ENCODE results near the gene LRRC47.

LRRC47 gene

DNA sequence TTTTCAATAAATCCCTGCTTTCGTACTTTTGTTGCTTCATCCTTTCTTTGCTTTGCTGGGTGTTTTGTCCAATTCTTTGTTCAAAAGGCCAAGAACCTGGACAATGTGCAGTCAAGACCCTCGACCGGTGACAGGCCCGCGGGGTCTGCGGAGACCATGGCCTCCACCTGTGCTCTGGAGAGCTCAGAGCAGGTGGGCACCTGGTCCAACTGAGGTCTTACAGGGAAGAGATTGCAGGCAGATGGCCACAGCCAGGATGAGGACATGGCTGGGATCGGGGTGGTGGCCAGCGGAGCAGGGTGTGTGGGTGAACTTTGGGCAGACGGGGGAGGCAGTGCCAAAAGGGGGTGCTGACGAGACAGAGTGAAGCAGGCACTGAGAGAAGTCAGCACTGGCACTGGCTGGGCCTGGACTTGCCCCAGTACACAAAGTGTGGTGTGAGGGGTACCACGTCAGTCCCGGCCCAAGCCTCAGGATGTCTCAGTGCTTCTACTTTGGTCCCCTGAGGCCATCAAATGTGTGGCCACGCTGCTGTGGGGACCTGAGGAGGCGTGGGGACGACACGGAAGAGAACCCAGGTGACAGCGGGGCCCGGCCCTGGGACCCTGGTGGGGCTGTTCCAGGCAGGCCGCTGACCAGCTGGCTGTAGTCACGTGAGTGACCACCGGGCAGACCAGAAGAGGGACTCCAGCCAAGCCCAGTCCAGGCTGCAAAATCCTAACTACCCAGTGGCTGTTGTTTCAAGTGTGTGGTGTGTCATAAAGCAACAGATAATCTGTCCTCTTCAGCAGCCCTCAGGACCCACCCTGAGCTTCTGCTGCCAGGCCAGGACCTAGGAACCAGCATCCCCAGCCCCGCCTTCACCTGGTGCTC, 54.5 kb downstream of the LRRC47 start:
- no peaks in the 10 kb centered on the region for H3K36me3 ChIP-seq (replicated peaks; ENCODE audit: low read depth, low read length)

DNA sequence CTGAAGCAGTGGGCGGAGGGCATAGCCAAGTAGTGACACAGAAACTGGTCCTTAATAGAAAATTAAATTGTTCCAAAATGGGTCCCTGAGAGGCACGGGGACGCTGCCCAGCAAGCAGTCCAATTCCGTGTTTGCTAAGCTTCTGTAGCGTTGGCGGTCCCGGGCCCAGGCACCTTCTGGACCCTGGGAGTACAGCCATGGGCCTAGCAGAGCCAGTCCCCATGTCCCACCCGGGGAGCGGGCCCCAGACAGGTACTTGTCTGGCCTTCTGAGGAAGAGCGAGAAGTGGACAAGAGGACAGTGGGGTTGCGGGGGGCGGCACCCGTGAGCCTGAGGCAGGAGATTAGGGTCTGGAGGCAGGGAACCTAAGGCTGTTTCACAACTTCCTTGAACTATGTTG, 55.5 kb downstream of the LRRC47 start:
- H3K4me1 ChIP-seq (ENCODE audit: low read length) = 0 out of 2 replicates have a peak, but pooled peaks cover 4% of the 10 kb centered on the region
- no peak overlapping the region for H3K4me3 ChIP-seq (ENCODE audit: low read length)
- no peaks in the 10 kb centered on the region for H3K27me3 ChIP-seq (ENCODE audit: low read depth, low read length)
- H3K36me3 ChIP-seq (replicated peaks; ENCODE audit: low read depth, low read length) = no peaks in the 10 kb centered on the region
- H3K9me3 ChIP-seq (ENCODE audit: insufficient read depth, low read length) = no peaks in the 10 kb centered on the region
- no peaks in the 10 kb centered on the region for H3K79me2 ChIP-seq (ENCODE audit: low read length)
- TF ChIP-seq EZH2phosphoT487 (IDR thresholded peaks at IDR 0.05; ENCODE audit: low read depth) = no peak
- TF ChIP-seq, protein P1, sequence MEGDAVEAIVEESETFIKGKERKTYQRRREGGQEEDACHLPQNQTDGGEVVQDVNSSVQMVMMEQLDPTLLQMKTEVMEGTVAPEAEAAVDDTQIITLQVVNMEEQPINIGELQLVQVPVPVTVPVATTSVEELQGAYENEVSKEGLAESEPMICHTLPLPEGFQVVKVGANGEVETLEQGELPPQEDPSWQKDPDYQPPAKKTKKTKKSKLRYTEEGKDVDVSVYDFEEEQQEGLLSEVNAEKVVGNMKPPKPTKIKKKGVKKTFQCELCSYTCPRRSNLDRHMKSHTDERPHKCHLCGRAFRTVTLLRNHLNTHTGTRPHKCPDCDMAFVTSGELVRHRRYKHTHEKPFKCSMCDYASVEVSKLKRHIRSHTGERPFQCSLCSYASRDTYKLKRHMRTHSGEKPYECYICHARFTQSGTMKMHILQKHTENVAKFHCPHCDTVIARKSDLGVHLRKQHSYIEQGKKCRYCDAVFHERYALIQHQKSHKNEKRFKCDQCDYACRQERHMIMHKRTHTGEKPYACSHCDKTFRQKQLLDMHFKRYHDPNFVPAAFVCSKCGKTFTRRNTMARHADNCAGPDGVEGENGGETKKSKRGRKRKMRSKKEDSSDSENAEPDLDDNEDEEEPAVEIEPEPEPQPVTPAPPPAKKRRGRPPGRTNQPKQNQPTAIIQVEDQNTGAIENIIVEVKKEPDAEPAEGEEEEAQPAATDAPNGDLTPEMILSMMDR (IDR thresholded peaks at IDR 0.05; ENCODE audit: low read depth, low read length) = no peak
- H3K27ac ChIP-seq (ENCODE audit: low read length) = no peak overlapping the region
- H3K4me2 ChIP-seq (ENCODE audit: low read length) = no peak overlapping the region
- 0 out of 2 replicates have a peak, but pooled peaks cover 3% of the 10 kb centered on the region for H4K20me1 ChIP-seq (ENCODE audit: insufficient read depth, low read length)
- no peak overlapping the region for H2AFZ ChIP-seq (ENCODE audit: low read depth, low read length)
- H3K9ac ChIP-seq (ENCODE audit: low read length) = no peak overlapping the region

More for the DNA sequence above, 54.5 kb downstream of the LRRC47 start:
- Histone ChIP-seq H3K4me1 (ENCODE audit: low read length) (peaks cover 9% of the 10 kb centered on the region; the same call in 1 of the 2 replicates), H3K4me3 (ENCODE audit: low read length) (no peak overlapping the region), H3K4me2 (ENCODE audit: low read length) (no peak overlapping the region), H3K9me3 (ENCODE audit: insufficient read depth, low read length) (no peaks in the 10 kb centered on the region), H3K27me3 (ENCODE audit: low read depth, low read length) (no peaks in the 10 kb centered on the region), H3K27ac (ENCODE audit: low read length) (no peak overlapping the region), H3K79me2 (ENCODE audit: low read length) (no peaks in the 10 kb centered on the region), H3K9ac (ENCODE audit: low read length) (no peak overlapping the region), H4K20me1 (ENCODE audit: insufficient read depth, low read length) (0 out of 2 replicates have a peak, but pooled peaks cover 3% of the 10 kb centered on the region), H2AFZ (ENCODE audit: low read depth, low read length) (no peak overlapping the region)
- TF ChIP-seq EZH2phosphoT487 (IDR thresholded peaks at IDR 0.05; ENCODE audit: low read depth) = no peak
- TF ChIP-seq, protein P1 (IDR thresholded peaks at IDR 0.05; ENCODE audit: low read depth, low read length) = no peak

DNA sequence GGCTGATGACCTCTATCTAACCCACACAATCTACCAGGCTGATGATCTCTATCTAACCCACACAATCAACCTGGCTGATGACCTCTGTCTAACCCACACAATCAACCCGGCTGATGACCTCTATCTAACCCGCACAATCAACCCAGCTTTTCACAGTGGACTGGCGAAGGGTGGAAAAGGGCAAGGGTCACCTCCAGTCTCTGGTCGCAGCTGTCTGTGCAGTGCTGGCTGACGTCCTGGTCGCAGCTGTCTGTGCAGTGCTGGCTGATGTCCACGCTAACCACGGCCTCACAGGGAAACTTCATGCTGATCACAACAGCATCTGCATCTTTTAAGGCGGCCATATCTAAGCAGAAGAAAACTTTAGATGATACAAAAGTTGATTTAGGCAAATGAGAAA, 56.3 kb downstream of the LRRC47 start:
- TF ChIP-seq, protein P1 (IDR thresholded peaks at IDR 0.05; ENCODE audit: low read depth, low read length) = no peak
- TF ChIP-seq EZH2phosphoT487 (IDR thresholded peaks at IDR 0.05; ENCODE audit: low read depth) = no peak
- H3K27me3 ChIP-seq (ENCODE audit: low read depth, low read length) = no peaks in the 10 kb centered on the region
- H3K79me2 ChIP-seq (ENCODE audit: low read length) = no peaks in the 10 kb centered on the region
- 0 out of 2 replicates have a peak, but pooled peaks cover 3% of the 10 kb centered on the region for H4K20me1 ChIP-seq (ENCODE audit: insufficient read depth, low read length)
- H3K4me2 ChIP-seq (ENCODE audit: low read length) = no peak overlapping the region
- no peak overlapping the region for H3K27ac ChIP-seq (ENCODE audit: low read length)
- no peak overlapping the region for H3K9ac ChIP-seq (ENCODE audit: low read length)
- no peaks in the 10 kb centered on the region for H3K9me3 ChIP-seq (ENCODE audit: insufficient read depth, low read length)
- H3K4me1 ChIP-seq (ENCODE audit: low read length) = peaks cover 6% of the 10 kb centered on the region
- no peaks in the 10 kb centered on the region for H3K36me3 ChIP-seq (replicated peaks; ENCODE audit: low read depth, low read length)
- no peak overlapping the region for H3K4me3 ChIP-seq (ENCODE audit: low read length)
- H2AFZ ChIP-seq (ENCODE audit: low read depth, low read length) = no peak overlapping the region

DNA sequence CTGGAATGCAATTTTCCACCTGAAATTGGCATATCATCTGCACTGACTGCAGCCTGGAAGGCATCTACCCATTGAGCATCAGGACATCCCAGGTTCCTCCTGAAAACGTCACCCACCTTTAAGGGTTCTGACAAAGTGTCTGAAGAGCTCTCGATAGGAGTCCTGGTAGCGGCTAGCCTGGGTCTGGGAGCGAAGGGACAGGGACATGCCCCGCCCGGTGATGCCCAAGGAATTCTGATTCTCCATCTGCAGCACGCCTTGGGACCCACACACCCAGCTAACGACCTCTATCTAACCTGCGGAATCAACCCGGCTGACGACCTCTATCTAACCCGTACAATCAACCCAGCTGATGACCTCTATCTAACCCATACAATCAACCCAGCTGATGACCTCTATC, 57.4 kb downstream of the LRRC47 start:
- Histone ChIP-seq H3K27ac (ENCODE audit: low read length) (no peak overlapping the region), H2AFZ (ENCODE audit: low read depth, low read length) (no peak overlapping the region), H3K4me1 (ENCODE audit: low read length) (peaks cover 11% of the 10 kb centered on the region), H4K20me1 (ENCODE audit: insufficient read depth, low read length) (0 out of 2 replicates have a peak, but pooled peaks cover 3% of the 10 kb centered on the region), H3K9me3 (ENCODE audit: insufficient read depth, low read length) (no peaks in the 10 kb centered on the region), H3K36me3 (replicated peaks; ENCODE audit: low read depth, low read length) (no peaks in the 10 kb centered on the region), H3K79me2 (ENCODE audit: low read length) (no peaks in the 10 kb centered on the region), H3K4me3 (ENCODE audit: low read length) (no peak overlapping the region), H3K27me3 (ENCODE audit: low read depth, low read length) (no peaks in the 10 kb centered on the region), H3K4me2 (ENCODE audit: low read length) (no peak overlapping the region), H3K9ac (ENCODE audit: low read length) (no peak overlapping the region)
- TF ChIP-seq, protein P1 (IDR thresholded peaks at IDR 0.05; ENCODE audit: low read depth, low read length) = no peak
- TF ChIP-seq EZH2phosphoT487 (IDR thresholded peaks at IDR 0.05; ENCODE audit: low read depth) = no peak

Measured in OCI-LY3 (cell line).